Right atrium auricular region (tissue), 2 donors: ENCODE data around the gene ARRB1. TPM values are rescaled to one million over a fixed set of nuclear protein-coding genes. Genes with fewer than 3 reads are reported as not detected.

ENCODE experiments used
- DNase-seq: peaks from one replicate; pipeline ENCODE4 v3.0.0-alpha.2; 2019; ENCODE audit warnings: low spot score
- H3K27ac ChIP-seq, 2 donors: fragments of 200-600 bp; sonication (generic); 1 replicate in 1 of 2; 2 replicates in 1 of 2; pipeline ENCODE4 v1.5.1; 2016 to 2019
- H3K27me3 ChIP-seq, 2 donors: fragments of 200-600 bp; sonication (generic); one replicate each; pipeline versions ENCODE4 v1.5.1 to v1.6.0; 2017 to 2019
- H3K36me3 ChIP-seq: fragments of 200-600 bp; sonication (generic); one replicate; pipeline ENCODE4 v1.5.1; 2016
- H3K4me1 ChIP-seq, 2 donors: fragments of 200-600 bp; sonication (generic); one replicate each; pipeline versions ENCODE4 v1.5.1 to v1.6.0; 2017 to 2019
- H3K4me3 ChIP-seq, 2 donors: fragments of 200-600 bp; sonication (generic); 1 replicate in 1 of 2; 2 replicates in 1 of 2; pipeline ENCODE4 v1.5.1; 2017 to 2019; ENCODE audit warnings: mild to moderate bottlenecking in 1 of 2, moderate library complexity in 1 of 2
- H3K9me3 ChIP-seq, 2 donors: fragments of 200-600 bp; sonication (generic); one replicate each; pipeline ENCODE4 v1.5.1; 2019
- CTCF ChIP-seq, 2 donors: fragments of 200-600 bp; sonication (generic); IDR thresholded peaks; one replicate each; pipeline ENCODE4 v1.5.1; 2019; ENCODE audit warnings: antibody characterized with exemption in 2 of 2
- total RNA-seq, 2 donors: library from RNA; depleted of rRNA; stranded (reverse); fragments of >200 nt; gene quantifications; one replicate each; pipeline ENCODE4 v1.1.0, GENCODE V29; 2016

ARRB1 gene
- total RNA-seq, 2 donors from 2014 or later: 19.4 to 22.9 TPM

- no peaks in the 10 kb centered on the region for H3K36me3 ChIP-seq
- peak overlapping the region; percentile 84 to 89 for H3K27ac ChIP-seq
- TF ChIP-seq CTCF (IDR thresholded peaks at IDR 0.05): no peak
- peak; percentile 90 for DNase-seq
- no peaks in the 10 kb centered on the region for H3K27me3 ChIP-seq
- peak overlapping the region; percentile 22 to 45 for H3K4me3 ChIP-seq
- H3K9me3 ChIP-seq: no peaks in the 10 kb centered on the region
- H3K4me1 ChIP-seq: peaks cover 0 to 69% of the 10 kb centered on the region in 2 donors
Observed at GRCh38 chr11:75311858-75312288, 39.6 kb downstream of the ARRB1 start.

- DNase-seq: no peak
- H3K4me1 ChIP-seq: peaks cover 0 to 76% of the 10 kb centered on the region in 2 donors
- no peak for TF ChIP-seq CTCF (IDR thresholded peaks at IDR 0.05)
Observed at GRCh38 chr11:75308986-75309385, 42.5 kb downstream of the ARRB1 start.

GRCh38 chr11:75308116-75308515 is 43.3 kb downstream of the ARRB1 start:
- Histone ChIP-seq H3K36me3 (no peaks in the 10 kb centered on the region), H3K4me3 (no peak overlapping the region), H3K27me3 (no peaks in the 10 kb centered on the region), H3K27ac (peak overlapping the region; percentile 12 to 17), H3K9me3 (no peaks in the 10 kb centered on the region), H3K4me1 (peaks cover 0 to 68% of the 10 kb centered on the region in 2 donors)
- no peak for TF ChIP-seq CTCF (IDR thresholded peaks at IDR 0.05)
- DNase-seq: no peak

More at GRCh38 chr11:75308986-75309385, 42.5 kb downstream of the ARRB1 start:
- Histone ChIP-seq H3K9me3 (no peaks in the 10 kb centered on the region), H3K36me3 (no peaks in the 10 kb centered on the region), H3K27me3 (no peaks in the 10 kb centered on the region), H3K27ac (no peak overlapping the region), H3K4me3 (no peak overlapping the region)

GRCh38 chr11:75307058-75307457 is 44.4 kb downstream of the ARRB1 start:
- Histone ChIP-seq H3K36me3 (no peaks in the 10 kb centered on the region), H3K9me3 (no peaks in the 10 kb centered on the region), H3K4me1 (peaks cover 0 to 64% of the 10 kb centered on the region in 2 donors), H3K27me3 (no peaks in the 10 kb centered on the region), H3K4me3 (no peak overlapping the region), H3K27ac (peak overlapping the region; percentile 46 to 48)
- TF ChIP-seq CTCF (IDR thresholded peaks at IDR 0.05): no peak
- DNase-seq: no peak

GRCh38 chr11:75306529-75306928 is 44.9 kb downstream of the ARRB1 start:
- Histone ChIP-seq H3K9me3 (no peaks in the 10 kb centered on the region), H3K4me1 (peaks cover 0 to 64% of the 10 kb centered on the region in 2 donors), H3K27ac (peak overlapping the region; percentile 46 to 48), H3K36me3 (no peaks in the 10 kb centered on the region), H3K27me3 (no peaks in the 10 kb centered on the region), H3K4me3 (peak overlapping the region; percentile 19 to 34)
- no peak for TF ChIP-seq CTCF (IDR thresholded peaks at IDR 0.05)
- DNase-seq: no peak

GRCh38 chr11:75305993-75306392 is 45.5 kb downstream of the ARRB1 start:
- Histone ChIP-seq H3K36me3 (no peaks in the 10 kb centered on the region), H3K4me3 (peak overlapping the region; percentile 19 to 34), H3K27me3 (no peaks in the 10 kb centered on the region), H3K9me3 (no peaks in the 10 kb centered on the region), H3K27ac (peak overlapping the region; percentile 46), H3K4me1 (peaks cover 0 to 64% of the 10 kb centered on the region in 2 donors)
- no peak for DNase-seq
- no peak for TF ChIP-seq CTCF (IDR thresholded peaks at IDR 0.05)
